Measurements from ENCODE around the gene MRPL50.

The MRPL50 gene

DNA sequence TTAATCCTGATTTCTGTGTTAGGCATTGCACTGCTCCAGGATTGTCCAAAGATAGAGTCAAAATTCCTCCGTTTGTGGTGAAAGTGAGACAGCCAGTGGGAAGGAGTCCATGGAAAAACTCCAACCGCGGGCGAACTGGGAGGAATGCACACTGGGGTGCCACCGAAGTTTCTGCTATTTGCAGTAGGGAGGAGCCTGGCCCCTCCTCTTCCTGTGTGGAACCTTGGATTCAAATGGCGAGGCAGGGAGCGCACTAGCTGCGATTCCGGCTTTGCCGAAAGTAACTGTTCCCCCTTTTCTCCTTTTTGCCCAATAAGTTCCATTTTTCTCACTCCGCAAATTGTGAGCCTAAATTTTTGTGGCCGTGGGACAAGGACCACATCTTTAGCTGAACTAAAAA, 22.9 kb downstream of the MRPL50 start:
- no peak for DNase-seq (ENCODE audit: low read depth, low spot score)

GRCh38 chr9:101372327-101373118, 25.9 kb downstream of the MRPL50 start:
- no peak for DNase-seq (ENCODE audit: low read depth, low spot score)

DNA sequence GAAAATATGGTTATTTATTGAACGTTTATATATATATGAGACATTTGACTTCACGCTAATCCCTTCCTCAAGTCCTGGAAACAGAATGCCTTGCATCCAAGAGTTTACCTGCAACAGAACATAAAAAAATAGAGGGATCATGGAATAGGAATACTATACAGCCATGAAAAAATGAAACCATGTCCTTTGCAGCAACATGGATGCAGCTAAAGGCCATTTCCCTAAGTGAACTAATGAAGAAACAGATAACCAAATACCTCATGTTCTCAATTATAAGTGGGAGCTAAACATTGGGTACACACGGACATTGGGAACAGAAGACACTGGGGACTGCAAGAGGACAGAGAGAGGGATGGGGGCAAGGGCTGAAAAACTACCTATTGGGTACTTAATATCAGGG, 26.6 kb downstream of the MRPL50 start:
- DNase-seq (ENCODE audit: low read depth, low spot score), result no peak

DNA sequence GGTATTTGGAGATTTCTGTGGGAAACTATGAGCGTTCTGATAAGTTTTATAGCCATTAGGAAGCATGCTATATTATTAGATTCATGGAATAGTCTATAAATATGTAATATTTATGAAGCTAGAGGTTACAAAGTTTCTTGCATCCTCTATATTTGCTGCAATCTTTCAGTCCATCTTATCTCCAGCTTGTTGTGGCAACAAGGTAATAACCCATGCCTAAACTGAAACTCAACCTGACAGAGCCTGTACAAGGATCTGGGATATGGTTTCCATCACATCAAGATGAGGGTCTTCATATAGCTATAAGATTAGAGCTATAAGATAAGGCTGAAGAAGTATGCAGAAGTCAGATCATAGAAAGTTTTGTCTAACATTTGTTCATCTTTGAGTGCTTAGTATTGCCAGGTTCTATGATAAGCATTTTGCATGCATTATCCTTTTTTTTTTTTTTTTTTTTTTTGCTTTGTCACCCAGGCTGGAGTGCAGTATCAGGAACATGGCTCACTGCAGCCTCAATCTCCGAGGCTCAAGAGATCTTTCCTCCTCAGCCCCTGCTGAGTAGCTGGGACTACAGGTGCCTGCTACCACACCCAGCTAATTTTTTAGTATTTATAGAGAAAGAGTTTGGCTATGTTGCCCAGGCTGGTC, 28.4 kb downstream of the MRPL50 start:
- no peak for DNase-seq (ENCODE audit: low read depth, low spot score)

- DNase-seq (ENCODE audit: low read depth, low spot score), result no peak
These were observed 29.1 kb downstream of the MRPL50 start for GRCh38 chr9:101369286-101369685.

GRCh38 chr9:101367323-101367722, 31.1 kb downstream of the MRPL50 start:
- DNase-seq (ENCODE audit: low read depth, low spot score), result no peak

GRCh38 chr9:101366038-101366756, 32.2 kb downstream of the MRPL50 start:
- no peak for DNase-seq (ENCODE audit: low read depth, low spot score)

- DNase-seq (ENCODE audit: low read depth, low spot score), result no peak
These were observed 33.2 kb downstream of the MRPL50 start for GRCh38 chr9:101365181-101365580.

DNA sequence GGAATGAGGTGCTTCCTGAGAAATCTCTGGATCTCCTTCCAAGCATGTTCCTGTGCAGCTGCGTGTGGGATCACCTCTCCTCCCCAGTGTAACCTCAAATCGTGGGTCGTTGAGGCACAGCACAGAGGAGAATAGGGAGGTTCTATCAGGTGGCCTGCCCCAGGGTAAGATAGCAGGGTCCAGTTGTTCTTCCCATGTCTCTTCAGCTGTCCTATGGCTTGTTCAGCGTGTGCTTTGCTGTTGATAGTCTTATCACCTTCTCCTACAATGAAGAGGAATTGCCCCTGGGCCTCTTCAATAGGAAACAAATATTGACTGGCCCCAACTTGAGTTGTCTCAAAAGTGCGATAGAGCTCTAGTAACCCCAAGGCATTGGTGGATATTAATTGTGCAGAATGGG, 36.0 kb downstream of the MRPL50 start:
- DNase-seq (ENCODE audit: low read depth, low spot score), result no peak

GRCh38 chr9:101360647-101361046, 37.8 kb downstream of the MRPL50 start:
- DNase-seq (ENCODE audit: low read depth, low spot score), result no peak

DNA sequence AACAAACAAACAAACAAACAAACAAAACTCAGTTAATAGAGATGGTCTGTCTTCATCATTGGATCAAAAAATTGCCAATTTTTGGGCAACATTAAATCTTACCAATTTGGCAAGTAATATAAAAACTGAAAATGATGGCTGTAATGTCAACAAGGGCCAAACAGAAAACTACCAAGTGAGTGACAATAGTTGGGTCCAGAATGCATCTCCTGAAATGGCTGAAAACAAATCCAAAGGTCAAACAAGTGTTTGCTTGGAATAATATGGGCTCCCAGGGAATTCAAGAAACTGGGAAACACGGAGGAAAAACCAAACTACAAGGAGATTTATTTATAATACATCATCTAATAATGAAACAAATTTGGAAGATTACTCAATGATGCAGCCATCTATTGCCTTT, 38.7 kb downstream of the MRPL50 start:
- DNase-seq (ENCODE audit: low read depth, low spot score), result no peak

- DNase-seq (ENCODE audit: low read depth, low spot score), result no peak
These were observed 41.8 kb downstream of the MRPL50 start for GRCh38 chr9:101356619-101357018.

DNA sequence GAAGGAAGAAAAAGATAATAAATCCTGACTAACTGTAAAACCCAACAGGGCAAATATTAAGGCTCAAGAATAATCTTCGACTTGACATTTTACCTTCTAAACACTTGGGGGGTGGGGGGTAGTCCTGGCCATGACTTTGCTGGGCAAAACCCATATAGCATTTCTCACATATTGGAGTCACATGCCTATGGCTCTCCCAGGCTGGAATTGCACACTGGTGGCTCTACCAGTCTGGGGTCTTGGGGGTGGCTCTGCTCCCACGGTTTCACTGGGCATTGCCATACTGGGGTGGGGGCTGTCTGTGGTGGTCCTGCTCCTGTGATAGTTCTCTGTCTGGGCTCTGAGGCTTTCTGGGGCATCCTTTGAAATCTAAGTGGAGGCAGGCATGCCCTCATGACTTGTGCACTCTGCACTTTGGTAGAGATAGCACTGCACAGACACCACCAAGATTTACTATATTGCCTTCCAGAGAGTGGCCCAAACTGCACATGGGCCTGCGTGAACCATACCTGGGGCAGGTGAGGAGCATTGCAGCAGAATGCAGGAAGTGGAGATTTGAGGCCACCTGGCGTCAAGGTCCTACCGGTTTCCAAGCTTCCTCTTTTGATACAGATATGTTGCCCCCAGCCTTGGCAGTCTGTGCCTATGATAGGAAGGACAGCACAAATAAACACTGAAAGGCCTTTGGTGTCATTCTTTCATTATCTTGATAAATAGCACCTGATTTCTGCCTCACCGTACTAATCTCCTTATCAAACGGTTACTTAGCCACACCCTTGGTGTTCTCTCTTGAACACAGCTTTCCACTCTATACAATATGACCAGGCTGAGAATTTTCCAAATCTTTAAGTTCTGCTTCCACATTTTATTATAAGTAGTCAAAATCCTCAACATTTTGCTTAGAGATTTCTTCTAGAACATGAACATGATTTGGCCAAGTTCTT, 43.4 kb downstream of the MRPL50 start:
- no peak for DNase-seq (ENCODE audit: low read depth, low spot score)

GRCh38 chr9:101354143-101354764, 44.2 kb downstream of the MRPL50 start:
- no peak for DNase-seq (ENCODE audit: low read depth, low spot score)

DNA sequence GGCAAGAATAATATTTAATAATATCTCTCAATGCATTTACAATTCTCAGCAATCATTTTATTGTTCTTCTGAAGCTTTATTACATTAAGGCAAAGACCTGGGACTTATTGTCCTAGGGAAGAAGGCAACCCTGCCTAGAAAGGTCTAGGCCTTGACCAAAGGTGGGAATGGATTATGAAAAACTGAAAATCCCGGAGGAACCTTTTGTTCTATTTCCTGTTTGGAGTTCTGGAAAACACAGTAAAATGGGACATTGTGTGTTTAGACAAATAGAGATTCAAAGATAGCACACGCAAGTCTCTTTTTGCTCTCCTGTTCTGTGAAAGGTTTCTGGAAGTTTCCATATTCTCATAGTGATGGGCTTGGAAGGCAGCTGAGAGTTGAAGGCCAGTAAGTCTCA, 44.7 kb downstream of the MRPL50 start:
- DNase-seq (ENCODE audit: low read depth, low spot score), result no peak

GRCh38 chr9:101352892-101353463, 45.4 kb downstream of the MRPL50 start:
- no peak for DNase-seq (ENCODE audit: low read depth, low spot score)

DNA sequence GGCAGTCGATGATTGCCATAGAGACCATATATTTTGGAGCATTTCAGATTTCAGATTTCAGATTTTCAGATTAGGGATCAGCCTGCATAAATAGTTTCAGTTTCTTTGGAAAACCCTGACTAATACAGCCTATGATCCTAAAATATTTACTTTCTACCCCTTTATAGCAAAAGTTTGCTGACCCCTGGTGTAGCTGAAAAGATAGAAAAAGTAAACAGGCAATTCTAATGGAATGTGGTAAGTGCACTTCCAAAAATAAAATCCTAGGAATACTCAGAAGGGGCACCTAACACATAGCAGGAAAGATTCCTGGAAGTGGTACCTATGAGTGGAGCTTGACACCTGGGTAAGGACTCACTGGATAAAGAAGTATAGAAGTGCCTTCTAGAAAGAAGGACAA, 48.1 kb downstream of the MRPL50 start:
- DNase-seq (ENCODE audit: low read depth, low spot score), result no peak

GRCh38 chr9:101342595-101342994, 55.8 kb downstream of the MRPL50 start:
- no peak for DNase-seq (ENCODE audit: low read depth, low spot score)

DNA sequence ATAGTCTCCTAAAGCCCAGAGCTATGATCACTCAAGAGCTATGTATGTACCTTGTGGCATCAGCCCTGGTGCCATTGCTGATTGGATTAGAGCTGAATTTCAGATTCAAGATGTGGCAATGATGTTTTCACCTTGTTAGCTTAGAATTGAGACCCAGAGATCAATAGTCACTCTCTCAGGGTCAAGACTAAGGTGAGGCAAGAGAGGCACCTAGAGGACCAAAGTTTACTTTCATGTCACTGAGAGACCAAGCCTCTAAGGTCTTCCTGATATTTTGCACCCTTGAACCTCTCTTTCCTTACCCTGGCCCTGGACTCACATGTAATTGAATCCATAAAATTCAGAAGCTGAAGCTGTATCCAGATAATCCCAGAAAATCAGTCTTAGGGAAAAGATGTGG, 56.5 kb downstream of the MRPL50 start:
- DNase-seq (ENCODE audit: low read depth, low spot score), result no peak

All from activated CD4-positive, CD25-positive, alpha-beta regulatory T cell treated with anti-CD3 and anti-CD28 coated beads, Interleukin-2, amount 50 U/mL, for 16 hours (primary cell).